SK-N-SH (cell line): ENCODE data around the gene STARD7. TPM values are rescaled to one million over a fixed set of nuclear protein-coding genes. Genes with fewer than 3 reads are reported as not detected.

Experiments used
- CTCF ChIA-PET: fragments of 300-600, 350-600 bp; formaldehyde crosslinking; extraction: SDS; loops from one replicate; lab custom pipeline; 2021; lab: Yijun Ruan, JAX
- POLR2A ChIA-PET: fragments of 350-600 bp; sonication (Branson Sonifier 250); formaldehyde crosslinking; extraction: SDS; loops from one replicate; lab custom pipeline; 2020; ENCODE audit warnings: antibody characterized with exemption, inconsistent platforms; lab: Yijun Ruan, JAX
- DNase-seq: peaks from one replicate; pipeline ENCODE4 v3.0.0; 2012
- H2AFZ ChIP-seq: fragments of 200-600 bp; sonication (generic); 2 replicates; pipeline ENCODE4 v1.8.1; 2016; ENCODE audit warnings: antibody characterized with exemption, mild to moderate bottlenecking, low read depth
- H3F3A ChIP-seq: fragments of 200-600 bp; sonication (generic); replicated peaks from 2 replicates; pipeline ENCODE3; 2016; ENCODE audit warnings: antibody characterized with exemption, mild to moderate bottlenecking; ENCODE audit not compliant: insufficient read depth
- H3K27ac ChIP-seq, 2 experiments: fragments of 200-500 bp in 1 of 2; fragments of 200-600 bp in 1 of 2; sonication (Bioruptor generic) in 1 of 2; sonication (generic), shearing (Covaris generic) in 1 of 2; 2 replicates each; pipeline versions ENCODE4 v1.5.1 to v1.6.1; 2014 to 2016; ENCODE audit warnings: low read depth in 2 of 2, inconsistent platforms in 1 of 2, low read length in 1 of 2, mild to moderate bottlenecking in 1 of 2, mixed read lengths in 1 of 2
- H3K27me3 ChIP-seq: fragments of 200-600 bp; sonication (generic), shearing (Covaris generic); 2 replicates; pipeline ENCODE4 v1.6.1; 2016; ENCODE audit warnings: mixed run types; ENCODE audit not compliant: insufficient read depth
- H3K36me3 ChIP-seq, 2 experiments: fragments of 200-500 bp in 1 of 2; fragments of 200-600 bp in 1 of 2; sonication (Bioruptor generic) in 1 of 2; sonication (generic) in 1 of 2; replicated peaks in 1 of 2; 2 replicates each; pipeline versions ENCODE3 to v1.5.1; 2014 to 2016; ENCODE audit warnings: low read length in 1 of 2, mild to moderate bottlenecking in 1 of 2; ENCODE audit not compliant: insufficient read depth in 2 of 2, control insufficient read depth in 1 of 2
- H3K4me1 ChIP-seq, 2 experiments: fragments of 200-500 bp in 1 of 2; fragments of 200-600 bp in 1 of 2; sonication (Bioruptor generic) in 1 of 2; sonication (generic), shearing (Covaris generic) in 1 of 2; 2 replicates each; pipeline versions ENCODE4 v1.5.1 to v1.6.1; 2014 to 2016; ENCODE audit warnings: low read depth in 1 of 2, low read length in 1 of 2, mixed run types in 1 of 2; ENCODE audit not compliant: insufficient read depth in 2 of 2, control insufficient read depth in 1 of 2
- H3K4me2 ChIP-seq: fragments of 200-600 bp; sonication (generic), shearing (Covaris generic); 2 replicates; pipeline ENCODE4 v1.6.1; 2017; ENCODE audit warnings: mixed run types
- H3K4me3 ChIP-seq, 2 experiments: fragments of 200-500 bp in 1 of 2; fragments of 200-600 bp in 1 of 2; sonication (Bioruptor generic) in 1 of 2; sonication (generic), shearing (Covaris generic) in 1 of 2; 2 replicates each; pipeline versions ENCODE4 v1.5.1 to v1.8.1; 2014 to 2016; ENCODE audit warnings: low read depth in 2 of 2, inconsistent platforms in 1 of 2, low read length in 1 of 2, mild to moderate bottlenecking in 1 of 2, mixed read lengths in 1 of 2, moderate library complexity in 1 of 2
- H3K79me2 ChIP-seq: fragments of 200-600 bp; sonication (generic); 2 replicates; pipeline ENCODE4 v1.8.1; 2017; ENCODE audit warnings: mild to moderate bottlenecking; ENCODE audit not compliant: insufficient read depth
- H3K9ac ChIP-seq: fragments of 200-600 bp; sonication (generic); 2 replicates; pipeline ENCODE4 v1.6.1; 2017; ENCODE audit warnings: mixed run types
- H3K9me2 ChIP-seq: fragments of 200-600 bp; sonication (generic); 2 replicates; pipeline ENCODE4 v1.6.1; 2017; ENCODE audit warnings: mixed run types
- H3K9me3 ChIP-seq: fragments of 200-600 bp; sonication (generic); 2 replicates; pipeline ENCODE4 v1.6.1; 2017; ENCODE audit warnings: mixed run types, mild to moderate bottlenecking, moderate library complexity
- H4K20me1 ChIP-seq: fragments of 200-600 bp; sonication (generic); 2 replicates; pipeline ENCODE4 v1.6.1; 2017; ENCODE audit warnings: mild to moderate bottlenecking, mixed run types; ENCODE audit not compliant: insufficient read depth
- CHD2 ChIP-seq: fragments of 150-350 bp; IDR thresholded peaks from 2 replicates; pipeline ENCODE4 v1.6.1; 2018; ENCODE audit warnings: low read length; ENCODE audit not compliant: partially characterized antibody
- NRF1 ChIP-seq: IDR thresholded peaks from 2 replicates; pipeline ENCODE4 v1.6.1; 2012; ENCODE audit warnings: low read depth, mild to moderate bottlenecking, low read length
- PBX3 ChIP-seq: IDR thresholded peaks from 2 replicates; pipeline ENCODE4; 2012
- RCOR1 ChIP-seq: fragments of 150-350 bp; IDR thresholded peaks from 2 replicates; pipeline ENCODE4 v1.6.1; 2017; ENCODE audit warnings: antibody characterized with exemption, low read length
- SIN3A ChIP-seq: IDR thresholded peaks from 2 replicates; pipeline ENCODE4 v1.6.1; 2012; ENCODE audit warnings: low read depth, mild to moderate bottlenecking, low read length, moderate library complexity, borderline replicate concordance
- TCF12 ChIP-seq: IDR thresholded peaks from 2 replicates; pipeline ENCODE4 v1.4.0; 2012
- USF1 ChIP-seq: IDR thresholded peaks from 2 replicates; pipeline ENCODE4 v1.4.0; 2012; ENCODE audit warnings: low read depth, borderline replicate concordance
- ZBTB33 ChIP-seq: IDR thresholded peaks from 2 replicates; pipeline ENCODE4 v1.4.0; 2012; ENCODE audit warnings: low read depth, borderline replicate concordance
- WGBS: methylation state at CpG from one replicate; pipeline ENCODE4 v1.1.6; 2017; ENCODE audit warnings: low lambda C conversion rate; 5-methylcytosine and 5-hydroxymethylcytosine counted together
- polyA plus RNA-seq, 3 experiments: library from polyadenylated mRNA; depleted of rRNA; stranded (reverse); fragments of >200 nt; gene quantifications; 2 replicates each; pipeline ENCODE4 v1.2.3, GENCODE V29; 2012
- TF ChIP-seq, protein P1 (sequence below): IDR thresholded peaks from 2 replicates; pipeline ENCODE4 v1.4.0; 2012; ENCODE audit warnings: low read depth

STARD7 gene
- polyA plus RNA-seq, 1 of the 3 experiments (the other 2 are of a cell fraction) = 36.1 TPM

DNA sequence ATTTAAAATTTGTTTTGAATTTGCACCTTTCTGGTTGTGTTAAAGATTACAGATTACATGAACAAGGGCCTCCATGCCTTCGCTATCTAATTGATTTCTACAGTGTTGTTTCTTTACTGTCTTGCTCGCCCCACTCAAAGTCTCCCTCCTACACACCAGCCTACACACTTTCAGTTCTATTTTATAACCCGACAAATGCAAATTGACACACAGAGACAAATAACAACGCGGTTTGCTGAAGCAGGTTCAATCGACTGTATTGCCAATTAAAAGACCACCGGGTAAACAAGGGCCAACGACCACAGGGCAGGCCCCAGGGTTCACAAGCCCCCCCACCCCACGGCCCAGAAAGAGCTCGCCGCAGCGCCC is 869 bp downstream of the STARD7 start (continued):
- TF ChIP-seq USF1 (no peak), NRF1 (no peak), SIN3A (no peak)

GRCh38 chr2:96207073-96207773 is 1.4 kb downstream of the STARD7 start:
- H4K20me1 ChIP-seq = peaks cover 56% of the 10 kb centered on the region
- no peaks in the 10 kb centered on the region for H3K9me3 ChIP-seq
- no peak overlapping the region for H2AFZ ChIP-seq
- TF ChIP-seq RCOR1 (0 out of 2 replicates have a peak, but pooled peaks have one; percentile 20), TCF12 (no peak), ZBTB33 (no peak), CHD2 (no peak)
- TF ChIP-seq, protein P1, sequence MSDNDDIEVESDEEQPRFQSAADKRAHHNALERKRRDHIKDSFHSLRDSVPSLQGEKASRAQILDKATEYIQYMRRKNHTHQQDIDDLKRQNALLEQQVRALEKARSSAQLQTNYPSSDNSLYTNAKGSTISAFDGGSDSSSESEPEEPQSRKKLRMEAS = no peak
- H3K9ac ChIP-seq = peak overlapping the region; percentile 86
- H3K36me3 ChIP-seq = no peaks in the 10 kb centered on the region
- H3K9me2 ChIP-seq = no peaks in the 10 kb centered on the region
- ChIA-PET POLR2A (no interaction called here), CTCF (interaction anchor here (2.0 kb wide), 1 partner anchor 53 kb away, joined by 7 read pairs; no protein-coding TSS in a partner anchor)
- peak overlapping the region; percentile 74 to 86 for H3K4me3 ChIP-seq
- peak; percentile 39 for DNase-seq
- H3K4me2 ChIP-seq = peak overlapping the region; percentile 86
- no peaks in the 10 kb centered on the region for H3K27me3 ChIP-seq
- H3F3A ChIP-seq = peaks cover 4% of the 10 kb centered on the region
- H3K27ac ChIP-seq = peak overlapping the region; percentile 34 to 85; a peak in 2 of 4 replicates
- WGBS = 22% methylated on average over 11 of the region's 11 CpGs
- H3K79me2 ChIP-seq = peaks cover 80% of the 10 kb centered on the region
- H3K4me1 ChIP-seq = peaks cover 25 to 27% of the 10 kb centered on the region in 2 experiments; a peak in 3 of 4 replicates

- CTCF ChIA-PET = interaction anchor here (0.7 to 2.3 kb wide), 5 partner anchors 10 to 213 kb away, joined by 3 to 7 read pairs (median 4); no protein-coding TSS in a partner anchor
- Histone ChIP-seq H4K20me1 (peaks cover 69% of the 10 kb centered on the region), H3K9ac (no peak overlapping the region; the same call in 1 of the 2 replicates), H3K4me1 (peaks cover 25 to 27% of the 10 kb centered on the region in 2 experiments; a peak in 3 of 4 replicates), H3K27me3 (no peaks in the 10 kb centered on the region), H3K9me2 (no peaks in the 10 kb centered on the region), H3K9me3 (no peaks in the 10 kb centered on the region), H3F3A (peaks cover 4% of the 10 kb centered on the region), H3K4me3 (peak overlapping the region in 1 of 2 experiments; percentile 74; a peak in 1 of 4 replicates), H3K79me2 (peaks cover 88% of the 10 kb centered on the region), H3K27ac (peak overlapping the region in 1 of 2 experiments; percentile 37; a peak in 3 of 4 replicates), H3K36me3 (no peaks in the 10 kb centered on the region), H3K4me2 (peak overlapping the region; percentile 41), H2AFZ (no peak overlapping the region)
- DNase-seq = no peak
- no peak for TF ChIP-seq PBX3
- peak; percentile 29; the same call in 1 of the 2 replicates for TF ChIP-seq TCF12
- POLR2A ChIA-PET = no interaction called here
These were observed 2.7 kb downstream of the STARD7 start for GRCh38 chr2:96205888-96206287.
